RWPE1 (cell line): ENCODE results near the gene ZXDC.

Source experiments
- CTCF ChIA-PET: fragments of 350-600 bp; sonication (Branson Sonifier 250); formaldehyde crosslinking; extraction: SDS; loops from one replicate; lab custom pipeline; 2021; lab: Yijun Ruan, JAX
- POLR2A ChIA-PET: fragments of 400-600 bp; formaldehyde crosslinking; extraction: SDS; loops from one replicate; lab custom pipeline; 2020; ENCODE audit warnings: antibody characterized with exemption; ENCODE audit not compliant: low non-redundant PET; lab: Yijun Ruan, JAX
- DNase-seq: peaks from one replicate; pipeline ENCODE4 v3.0.0; 2012; ENCODE audit warnings: low spot score
- H3K27ac ChIP-seq: fragments of 450-650 bp; 2 replicates; pipeline ENCODE4 v1.5.1; 2017
- CTCF ChIP-seq: fragments of 450-650 bp; conservative IDR thresholded peaks from 2 replicates; pipeline ENCODE4 v1.5.1; 2017; ENCODE audit warnings: low read depth, mild to moderate bottlenecking

ZXDC gene

DNA sequence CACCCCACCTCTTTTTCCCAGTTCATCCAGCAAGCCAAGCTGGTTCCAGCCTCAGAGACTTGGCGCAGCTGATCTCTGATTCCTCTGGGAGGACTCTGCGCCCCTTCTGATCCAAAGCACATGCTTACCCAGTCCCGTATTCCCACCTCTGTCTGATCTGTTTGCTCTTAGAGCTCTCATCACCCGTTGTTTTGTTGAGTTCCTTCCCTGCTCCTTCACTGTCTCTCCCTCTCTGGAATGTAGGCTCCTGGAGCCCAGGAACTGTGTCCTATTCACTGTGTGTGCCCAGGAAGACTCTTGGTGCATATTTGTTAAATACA is 1.3 kb upstream of the ZXDC start:
- TF ChIP-seq CTCF = no peak
- no peak for DNase-seq
- peak overlapping the region; percentile 93 for H3K27ac ChIP-seq
- ChIA-PET POLR2A (no interaction called here), CTCF (no interaction called here)

- peak overlapping the region; percentile 93 for H3K27ac ChIP-seq
- CTCF ChIA-PET = interaction anchor here (0.5 to 0.6 kb wide), 2 partner anchors 47 to 1229 kb away, joined by 3 read pairs; no protein-coding TSS in a partner anchor
- DNase-seq = no peak
- POLR2A ChIA-PET = interaction anchor here (0.6 kb wide), 1 partner anchor 254 kb away, joined by 4 read pairs; no protein-coding TSS in a partner anchor
- TF ChIP-seq CTCF = no peak
These were observed 722 bp upstream of the ZXDC start for GRCh38 chr3:126476166-126477060.

- no peak for TF ChIP-seq CTCF
- H3K27ac ChIP-seq = peak overlapping the region; percentile 93
- ChIA-PET CTCF (interaction anchor here (0.6 to 0.8 kb wide), 3 partner anchors 207 to 1508 kb away, joined by 3 to 4 read pairs (median 4); no protein-coding TSS in a partner anchor), POLR2A (interaction anchor here (0.8 kb wide), 1 partner anchor 436 kb away, joined by 3 read pairs; no protein-coding TSS in a partner anchor)
- no peak for DNase-seq
These were observed 936 bp downstream of the ZXDC start for GRCh38 chr3:126474498-126475412.

DNA sequence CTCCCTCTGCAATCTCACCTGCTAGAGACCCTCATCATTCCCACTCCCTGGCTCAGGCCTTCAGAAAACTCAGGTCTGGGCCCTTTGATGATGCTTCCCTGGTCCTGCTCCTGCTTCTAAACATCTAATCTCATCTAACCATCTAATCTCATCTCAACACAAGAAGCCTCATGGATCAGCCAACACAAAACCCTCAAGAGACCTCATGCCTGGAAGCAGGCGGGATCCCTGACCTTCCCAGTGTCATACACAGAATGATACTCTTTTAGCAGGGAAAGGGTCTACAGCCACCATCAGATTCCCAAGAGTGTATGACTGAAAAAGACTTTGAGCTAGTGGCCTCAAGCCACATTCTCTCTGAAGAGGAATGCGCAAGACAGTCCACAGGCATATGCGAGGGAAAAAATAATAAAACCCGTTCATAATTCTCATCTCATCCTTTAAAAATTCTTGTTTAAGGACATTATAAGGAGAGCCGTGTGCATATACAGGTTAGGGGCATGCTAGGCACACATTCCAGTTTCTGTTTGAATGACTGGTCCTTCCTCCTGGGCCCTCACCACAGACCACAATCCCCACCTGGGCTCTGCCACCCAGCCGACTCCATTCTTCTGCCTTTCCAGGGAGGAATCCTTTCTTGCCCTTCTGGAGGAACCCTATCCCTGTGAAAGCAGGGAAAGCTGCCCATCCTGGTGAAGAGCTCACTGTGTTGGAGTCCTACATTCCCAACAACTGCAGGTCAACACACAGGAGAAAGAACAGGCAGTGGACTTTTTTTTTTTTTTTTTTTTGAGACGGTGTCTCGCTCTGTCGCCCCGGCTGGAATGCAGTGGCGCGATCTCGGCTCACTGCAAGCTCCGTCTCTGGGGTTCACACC is 2.2 kb downstream of the ZXDC start:
- ChIA-PET POLR2A (interaction anchor here (0.7 kb wide), 1 partner anchor 1197 kb away, joined by 10 read pairs; no protein-coding TSS in a partner anchor), CTCF (interaction anchor here (0.6 kb wide), 1 partner anchor 1509 kb away, joined by 4 read pairs; no protein-coding TSS in a partner anchor)
- no peak for TF ChIP-seq CTCF
- DNase-seq = no peak
- H3K27ac ChIP-seq = peak overlapping the region; percentile 93

- peak; percentile 20 for TF ChIP-seq CTCF
- ChIA-PET POLR2A (interaction anchor here (0.5 kb wide), 1 partner anchor 16 kb away, joined by 4 read pairs; no protein-coding TSS in a partner anchor), CTCF (interaction anchor here (0.7 kb wide), 1 partner anchor 338 kb away, joined by 3 read pairs; no protein-coding TSS in a partner anchor)
- H3K27ac ChIP-seq = peak overlapping the region; percentile 93
- peak; percentile 96 for DNase-seq
These were observed 3.2 kb downstream of the ZXDC start for GRCh38 chr3:126472277-126473006.
